Vagina (tissue), 2 donors: ENCODE results near the gene DBF4B. TPM values are rescaled to one million over a fixed set of nuclear protein-coding genes. Genes with fewer than 3 reads are reported as not detected.

Experiments used
- DNase-seq, 2 donors: peaks; one replicate each; pipeline ENCODE4 v3.0.0-alpha.2; 2017; ENCODE audit errors: extremely low spot score in 2 of 2
- H3K27ac ChIP-seq: fragments of 200-600 bp; sonication (generic); one replicate; pipeline ENCODE4 v1.5.1; 2019
- H3K27me3 ChIP-seq: fragments of 200-600 bp; sonication (generic); one replicate; pipeline ENCODE4 v1.5.1; 2019
- H3K36me3 ChIP-seq, 2 donors: fragments of 200-600 bp; sonication (generic); one replicate each; pipeline ENCODE4 v1.5.1; 2017 to 2019
- H3K4me1 ChIP-seq: fragments of 200-600 bp; sonication (generic); one replicate; pipeline ENCODE4 v1.5.1; 2019
- H3K4me3 ChIP-seq, 2 donors: fragments of 200-600 bp; sonication (generic); 1 replicate in 1 of 2; 2 replicates in 1 of 2; pipeline ENCODE4 v1.5.1; 2016 to 2019
- H3K9me3 ChIP-seq: fragments of 200-600 bp; sonication (generic); one replicate; pipeline ENCODE4 v1.5.1; 2019
- CTCF ChIP-seq, 3 experiments: fragments of 450-650 bp in 2 of 3; fragments of 200-600 bp in 1 of 3; sonication (generic) in 1 of 3; IDR thresholded peaks; one replicate each; pipeline ENCODE4 v1.5.1; 2017 to 2019; ENCODE audit warnings: antibody characterized with exemption in 3 of 3, mild to moderate bottlenecking in 2 of 3, moderate library complexity in 2 of 3
- POLR2A ChIP-seq, 2 donors: fragments of 450-650 bp; IDR thresholded peaks; one replicate each; pipeline ENCODE4 v1.6.1; 2017; ENCODE audit warnings: antibody characterized with exemption in 2 of 2, mild to moderate bottlenecking in 2 of 2, moderate library complexity in 2 of 2
- POLR2AphosphoS5 ChIP-seq, 2 donors: sonication (generic); formaldehyde crosslinking; IDR thresholded peaks; one replicate each; pipeline ENCODE4 v1.9.0; 2017; ENCODE audit warnings: antibody characterized with exemption in 2 of 2, mild to moderate bottlenecking in 2 of 2, low read depth in 1 of 2; ENCODE audit not compliant: insufficient read depth in 1 of 2
- intact Hi-C: fragments of 100-400 bp; cut with DNase I; formaldehyde crosslinking; loops from one replicate; pipeline ENCODE4 v1.15.1; 2023
- total RNA-seq: library from RNA; depleted of rRNA; stranded (reverse); fragments of >200 nt; gene quantifications from one replicate; pipeline ENCODE4 v1.2.3, GENCODE V29; 2016

DBF4B gene
- total RNA-seq, 1 donor from 2014 or later, result 4.7 TPM

- Histone ChIP-seq H3K4me1 (peaks cover 15% of the 10 kb centered on the region), H3K4me3 (no peak overlapping the region), H3K36me3 (no peaks in the 10 kb centered on the region), H3K9me3 (no peaks in the 10 kb centered on the region), H3K27ac (no peak overlapping the region), H3K27me3 (no peaks in the 10 kb centered on the region)
- TF ChIP-seq POLR2AphosphoS5 (IDR thresholded peaks at IDR 0.05; ENCODE audit: insufficient read depth in 1 of 2, low read depth in 1 of 2) (no peak), POLR2A (IDR thresholded peaks at IDR 0.05) (no peak), CTCF (IDR thresholded peaks at IDR 0.05) (no peak)
- intact Hi-C loops, result no loop called here
- no peak for DNase-seq
These were observed 53.7 kb downstream of the DBF4B start for GRCh38 chr17:44761932-44762810.

GRCh38 chr17:44763170-44763569 is 54.7 kb downstream of the DBF4B start:
- H3K9me3 ChIP-seq, result no peaks in the 10 kb centered on the region
- TF ChIP-seq POLR2AphosphoS5 (IDR thresholded peaks at IDR 0.05; ENCODE audit: insufficient read depth in 1 of 2, low read depth in 1 of 2) (no peak), CTCF (IDR thresholded peaks at IDR 0.05) (no peak), POLR2A (IDR thresholded peaks at IDR 0.05) (no peak)
- no peak overlapping the region for H3K4me3 ChIP-seq
- intact Hi-C loops, result no loop called here
- no peak overlapping the region for H3K27ac ChIP-seq
- no peak for DNase-seq
- H3K27me3 ChIP-seq, result no peaks in the 10 kb centered on the region
- peaks cover 14% of the 10 kb centered on the region for H3K4me1 ChIP-seq
- H3K36me3 ChIP-seq, result no peaks in the 10 kb centered on the region

GRCh38 chr17:44765965-44766364 is 57.5 kb downstream of the DBF4B start:
- Histone ChIP-seq H3K27ac (no peak overlapping the region), H3K9me3 (no peaks in the 10 kb centered on the region), H3K4me3 (no peak overlapping the region), H3K36me3 (no peaks in the 10 kb centered on the region), H3K4me1 (no peaks in the 10 kb centered on the region), H3K27me3 (no peaks in the 10 kb centered on the region)
- DNase-seq, result no peak
- no peak for TF ChIP-seq POLR2AphosphoS5 (IDR thresholded peaks at IDR 0.05; ENCODE audit: insufficient read depth in 1 of 2, low read depth in 1 of 2)
- TF ChIP-seq POLR2A (IDR thresholded peaks at IDR 0.05), result no peak
- TF ChIP-seq CTCF (IDR thresholded peaks at IDR 0.05), result no peak
- intact Hi-C loops, result no loop called here

- TF ChIP-seq CTCF (IDR thresholded peaks at IDR 0.05) (no peak), POLR2AphosphoS5 (IDR thresholded peaks at IDR 0.05; ENCODE audit: insufficient read depth in 1 of 2, low read depth in 1 of 2) (no peak), POLR2A (IDR thresholded peaks at IDR 0.05) (no peak)
- no peak for DNase-seq
- H3K27me3 ChIP-seq, result no peaks in the 10 kb centered on the region
These were observed 58.1 kb downstream of the DBF4B start for GRCh38 chr17:44766409-44767038.

GRCh38 chr17:44767493-44767892 is 59.0 kb downstream of the DBF4B start:
- Histone ChIP-seq H3K4me1 (no peaks in the 10 kb centered on the region), H3K27me3 (no peaks in the 10 kb centered on the region), H3K27ac (no peak overlapping the region), H3K9me3 (no peaks in the 10 kb centered on the region), H3K4me3 (no peak overlapping the region), H3K36me3 (no peaks in the 10 kb centered on the region)
- TF ChIP-seq POLR2AphosphoS5 (IDR thresholded peaks at IDR 0.05; ENCODE audit: insufficient read depth in 1 of 2, low read depth in 1 of 2), result no peak
- TF ChIP-seq CTCF (IDR thresholded peaks at IDR 0.05), result no peak
- TF ChIP-seq POLR2A (IDR thresholded peaks at IDR 0.05), result no peak
- intact Hi-C loops, result no loop called here
- no peak for DNase-seq

More at GRCh38 chr17:44766409-44767038, 58.1 kb downstream of the DBF4B start:
- Histone ChIP-seq H3K4me3 (no peak overlapping the region), H3K4me1 (no peaks in the 10 kb centered on the region), H3K9me3 (no peaks in the 10 kb centered on the region), H3K36me3 (no peaks in the 10 kb centered on the region), H3K27ac (no peak overlapping the region)
- intact Hi-C loops, result no loop called here
